ENCODE measurements around the gene PIAS4.
A peak's percentile ranks its signal among the peaks of the same experiment; 100 is the strongest.

Gene PIAS4

GRCh38 chr19:4043401-4043800 is 35.9 kb downstream of the PIAS4 start:
- DNase-seq, result no peak

GRCh38 chr19:4043966-4044715 is 36.6 kb downstream of the PIAS4 start:
- DNase-seq, result no peak

GRCh38 chr19:4044990-4045465 is 37.5 kb downstream of the PIAS4 start:
- no peak for DNase-seq

GRCh38 chr19:4045597-4046361 is 38.2 kb downstream of the PIAS4 start:
- DNase-seq, result no peak

- DNase-seq, result no peak
Observed at GRCh38 chr19:4046362-4046691, 38.8 kb downstream of the PIAS4 start.

- no peak for DNase-seq
Observed at GRCh38 chr19:4046946-4047683, 39.6 kb downstream of the PIAS4 start.

- DNase-seq, result no peak
Observed at GRCh38 chr19:4049432-4049831, 41.9 kb downstream of the PIAS4 start.

- no peak for DNase-seq
Observed at GRCh38 chr19:4051175-4052101, 43.9 kb downstream of the PIAS4 start.

GRCh38 chr19:4052114-4052992 is 44.8 kb downstream of the PIAS4 start:
- DNase-seq, result peak in 1 of 2 experiments; percentile 25

GRCh38 chr19:4052993-4053422 is 45.5 kb downstream of the PIAS4 start:
- no peak for DNase-seq

GRCh38 chr19:4053423-4054324 is 46.1 kb downstream of the PIAS4 start:
- no peak for DNase-seq

- no peak for DNase-seq
Observed at GRCh38 chr19:4054441-4055208, 47.1 kb downstream of the PIAS4 start.

- DNase-seq, result no peak
Observed at GRCh38 chr19:4055209-4055552, 47.6 kb downstream of the PIAS4 start.

- DNase-seq, result peak; percentile 72 to 79
Observed at GRCh38 chr19:4057931-4058692, 50.6 kb downstream of the PIAS4 start.

- DNase-seq, result no peak
Observed at GRCh38 chr19:4058693-4059452, 51.3 kb downstream of the PIAS4 start.

- no peak for DNase-seq
Observed at GRCh38 chr19:4059453-4059871, 51.9 kb downstream of the PIAS4 start.

GRCh38 chr19:4059891-4060620 is 52.5 kb downstream of the PIAS4 start:
- no peak for DNase-seq
